ENCODE measurements around the gene TRIB2.

GRCh38 chr2:12750166-12750905 lies 33.6 kb downstream of the TRIB2 start:
- TF ChIP-seq CTCF (IDR thresholded peaks at IDR 0.05) (no peak), POLR2A (IDR thresholded peaks at IDR 0.05) (no peak)
